Measurements from ENCODE around the gene ZC3HAV1.

DNA sequence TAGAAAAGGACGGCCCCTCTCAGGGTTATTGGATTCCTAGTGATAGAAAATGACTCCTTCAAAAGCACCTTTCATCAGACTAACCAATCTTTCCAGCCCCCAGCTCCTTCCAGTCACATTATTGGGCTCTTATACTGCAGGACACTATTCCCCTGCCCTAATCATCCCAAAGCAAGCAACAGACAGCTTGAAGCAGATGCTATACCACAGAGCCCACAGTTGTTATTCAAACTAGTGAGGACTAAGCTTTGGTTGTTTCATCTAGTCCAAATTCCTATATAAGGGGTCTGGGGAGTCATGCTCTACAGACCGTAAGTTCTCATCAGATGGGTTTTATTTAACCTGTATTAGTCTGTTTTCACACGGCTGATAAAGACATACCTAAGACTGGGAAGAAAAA is 98.1 kb downstream of the ZC3HAV1 start:
- TF ChIP-seq, protein P1, sequence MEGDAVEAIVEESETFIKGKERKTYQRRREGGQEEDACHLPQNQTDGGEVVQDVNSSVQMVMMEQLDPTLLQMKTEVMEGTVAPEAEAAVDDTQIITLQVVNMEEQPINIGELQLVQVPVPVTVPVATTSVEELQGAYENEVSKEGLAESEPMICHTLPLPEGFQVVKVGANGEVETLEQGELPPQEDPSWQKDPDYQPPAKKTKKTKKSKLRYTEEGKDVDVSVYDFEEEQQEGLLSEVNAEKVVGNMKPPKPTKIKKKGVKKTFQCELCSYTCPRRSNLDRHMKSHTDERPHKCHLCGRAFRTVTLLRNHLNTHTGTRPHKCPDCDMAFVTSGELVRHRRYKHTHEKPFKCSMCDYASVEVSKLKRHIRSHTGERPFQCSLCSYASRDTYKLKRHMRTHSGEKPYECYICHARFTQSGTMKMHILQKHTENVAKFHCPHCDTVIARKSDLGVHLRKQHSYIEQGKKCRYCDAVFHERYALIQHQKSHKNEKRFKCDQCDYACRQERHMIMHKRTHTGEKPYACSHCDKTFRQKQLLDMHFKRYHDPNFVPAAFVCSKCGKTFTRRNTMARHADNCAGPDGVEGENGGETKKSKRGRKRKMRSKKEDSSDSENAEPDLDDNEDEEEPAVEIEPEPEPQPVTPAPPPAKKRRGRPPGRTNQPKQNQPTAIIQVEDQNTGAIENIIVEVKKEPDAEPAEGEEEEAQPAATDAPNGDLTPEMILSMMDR (IDR thresholded peaks at IDR 0.05) = no peak
- TF ChIP-seq POLR2A (IDR thresholded peaks at IDR 0.05) = no peak
